Skeletal muscle tissue (tissue), 4 donors: ENCODE results near the gene DISP3. TPM values are rescaled to one million over a fixed set of nuclear protein-coding genes. Genes with fewer than 3 reads are reported as not detected.
A peak's percentile ranks its signal among the peaks of the same experiment; 100 is the strongest.

ENCODE experiments used
- H3K27ac ChIP-seq: one replicate; pipeline ENCODE4 v1.7.0; 2013; ENCODE audit warnings: mild to moderate bottlenecking, low read depth, low read length, inconsistent platforms
- H3K27me3 ChIP-seq, 3 donors: one replicate each; pipeline ENCODE4 v1.7.0; 2013; ENCODE audit warnings: low read length in 3 of 3; ENCODE audit not compliant: control insufficient read depth in 3 of 3, insufficient read depth in 3 of 3
- H3K36me3 ChIP-seq, 3 donors: one replicate each; pipeline ENCODE4 v1.7.0; 2013; ENCODE audit warnings: low read length in 3 of 3; ENCODE audit not compliant: control insufficient read depth in 3 of 3, insufficient read depth in 3 of 3
- H3K4me1 ChIP-seq, 3 donors: one replicate each; pipeline ENCODE4 v1.7.0; 2013; ENCODE audit warnings: low read length in 3 of 3, mild to moderate bottlenecking in 3 of 3; ENCODE audit not compliant: control insufficient read depth in 3 of 3, insufficient read depth in 3 of 3
- H3K4me3 ChIP-seq, 3 donors: one replicate each; pipeline ENCODE4 v1.7.0; 2013; ENCODE audit warnings: low read length in 3 of 3
- H3K9ac ChIP-seq, 3 donors: one replicate each; pipeline ENCODE4 v1.7.0; 2013; ENCODE audit warnings: low read length in 3 of 3, mild to moderate bottlenecking in 3 of 3, moderate library complexity in 2 of 3, low read depth in 1 of 3
- H3K9me3 ChIP-seq, 3 donors: one replicate each; pipeline ENCODE4 v1.7.0; 2013; ENCODE audit warnings: low read length in 3 of 3; ENCODE audit not compliant: control insufficient read depth in 3 of 3
- total RNA-seq: library from RNA; depleted of rRNA; stranded (reverse); fragments of >200 nt; gene quantifications from one replicate; pipeline ENCODE4 v1.2.3, GENCODE V29; 2014
- donor health status: Osteomylitis.

The DISP3 gene, protein sequence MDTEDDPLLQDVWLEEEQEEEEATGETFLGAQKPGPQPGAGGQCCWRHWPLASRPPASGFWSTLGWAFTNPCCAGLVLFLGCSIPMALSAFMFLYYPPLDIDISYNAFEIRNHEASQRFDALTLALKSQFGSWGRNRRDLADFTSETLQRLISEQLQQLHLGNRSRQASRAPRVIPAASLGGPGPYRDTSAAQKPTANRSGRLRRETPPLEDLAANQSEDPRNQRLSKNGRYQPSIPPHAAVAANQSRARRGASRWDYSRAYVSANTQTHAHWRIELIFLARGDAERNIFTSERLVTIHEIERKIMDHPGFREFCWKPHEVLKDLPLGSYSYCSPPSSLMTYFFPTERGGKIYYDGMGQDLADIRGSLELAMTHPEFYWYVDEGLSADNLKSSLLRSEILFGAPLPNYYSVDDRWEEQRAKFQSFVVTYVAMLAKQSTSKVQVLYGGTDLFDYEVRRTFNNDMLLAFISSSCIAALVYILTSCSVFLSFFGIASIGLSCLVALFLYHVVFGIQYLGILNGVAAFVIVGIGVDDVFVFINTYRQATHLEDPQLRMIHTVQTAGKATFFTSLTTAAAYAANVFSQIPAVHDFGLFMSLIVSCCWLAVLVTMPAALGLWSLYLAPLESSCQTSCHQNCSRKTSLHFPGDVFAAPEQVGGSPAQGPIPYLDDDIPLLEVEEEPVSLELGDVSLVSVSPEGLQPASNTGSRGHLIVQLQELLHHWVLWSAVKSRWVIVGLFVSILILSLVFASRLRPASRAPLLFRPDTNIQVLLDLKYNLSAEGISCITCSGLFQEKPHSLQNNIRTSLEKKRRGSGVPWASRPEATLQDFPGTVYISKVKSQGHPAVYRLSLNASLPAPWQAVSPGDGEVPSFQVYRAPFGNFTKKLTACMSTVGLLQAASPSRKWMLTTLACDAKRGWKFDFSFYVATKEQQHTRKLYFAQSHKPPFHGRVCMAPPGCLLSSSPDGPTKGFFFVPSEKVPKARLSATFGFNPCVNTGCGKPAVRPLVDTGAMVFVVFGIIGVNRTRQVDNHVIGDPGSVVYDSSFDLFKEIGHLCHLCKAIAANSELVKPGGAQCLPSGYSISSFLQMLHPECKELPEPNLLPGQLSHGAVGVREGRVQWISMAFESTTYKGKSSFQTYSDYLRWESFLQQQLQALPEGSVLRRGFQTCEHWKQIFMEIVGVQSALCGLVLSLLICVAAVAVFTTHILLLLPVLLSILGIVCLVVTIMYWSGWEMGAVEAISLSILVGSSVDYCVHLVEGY (N-terminal part only)
- not detected for total RNA-seq

- Histone ChIP-seq H3K27me3 (peaks cover 66 to 83% (median 83%) of the 10 kb centered on the region in 3 donors), H3K9ac (peak within 1 kb of the TSS in 2 of 3 donors; percentile 32 to 33), H3K4me1 (peaks cover 0 to 11% (median 10%) of the 10 kb centered on the region in 3 donors), H3K4me3 (peak within 1 kb of the TSS; percentile 30 to 66 (median 51)), H3K9me3 (no peaks in the 10 kb centered on the region), H3K27ac (no peak within 1 kb of the TSS), H3K36me3 (no peaks in the 10 kb centered on the region)
Measured at GRCh38 chr1:11478571-11479374, at the start of gene DISP3. Gene DISP3 (plus strand): TSS chr1:11479155. CDS start chr1:11500993, 21,838 bp downstream.

- no peak overlapping the region for H3K4me3 ChIP-seq
- no peaks in the 10 kb centered on the region for H3K4me1 ChIP-seq
Measured at GRCh38 chr1:11429226-11429625, 49.7 kb upstream of the DISP3 start.

DNA sequence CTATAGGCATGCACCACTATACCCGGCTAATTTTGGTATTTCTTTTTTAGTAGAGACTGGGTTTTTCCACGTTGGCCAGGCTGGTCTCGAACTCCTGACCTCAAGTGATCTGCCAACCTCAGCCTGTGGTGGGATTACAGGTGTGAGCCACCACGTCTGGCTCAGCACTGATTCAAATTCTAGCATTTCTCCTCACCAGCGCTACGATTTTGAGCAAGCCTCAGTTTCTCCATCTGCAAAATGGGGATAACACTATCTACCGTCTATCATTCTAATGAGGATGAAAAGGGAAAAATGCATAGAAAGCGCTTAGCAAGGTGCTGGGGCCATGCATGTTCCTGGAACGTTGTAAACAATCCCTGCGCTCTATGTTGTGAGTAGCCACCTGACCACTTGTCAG is 49.0 kb upstream of the DISP3 start:
- Histone ChIP-seq H3K9ac (no peak overlapping the region), H3K4me3 (no peak overlapping the region), H3K9me3 (no peaks in the 10 kb centered on the region), H3K27ac (no peak overlapping the region), H3K36me3 (no peaks in the 10 kb centered on the region), H3K27me3 (peaks cover 8 to 27% (median 17%) of the 10 kb centered on the region in 3 donors), H3K4me1 (no peaks in the 10 kb centered on the region)

More at GRCh38 chr1:11429226-11429625, 49.7 kb upstream of the DISP3 start:
- Histone ChIP-seq H3K27me3 (peaks cover 7 to 20% (median 17%) of the 10 kb centered on the region in 3 donors), H3K9ac (no peak overlapping the region), H3K36me3 (no peaks in the 10 kb centered on the region), H3K27ac (no peak overlapping the region), H3K9me3 (no peaks in the 10 kb centered on the region)

DNA sequence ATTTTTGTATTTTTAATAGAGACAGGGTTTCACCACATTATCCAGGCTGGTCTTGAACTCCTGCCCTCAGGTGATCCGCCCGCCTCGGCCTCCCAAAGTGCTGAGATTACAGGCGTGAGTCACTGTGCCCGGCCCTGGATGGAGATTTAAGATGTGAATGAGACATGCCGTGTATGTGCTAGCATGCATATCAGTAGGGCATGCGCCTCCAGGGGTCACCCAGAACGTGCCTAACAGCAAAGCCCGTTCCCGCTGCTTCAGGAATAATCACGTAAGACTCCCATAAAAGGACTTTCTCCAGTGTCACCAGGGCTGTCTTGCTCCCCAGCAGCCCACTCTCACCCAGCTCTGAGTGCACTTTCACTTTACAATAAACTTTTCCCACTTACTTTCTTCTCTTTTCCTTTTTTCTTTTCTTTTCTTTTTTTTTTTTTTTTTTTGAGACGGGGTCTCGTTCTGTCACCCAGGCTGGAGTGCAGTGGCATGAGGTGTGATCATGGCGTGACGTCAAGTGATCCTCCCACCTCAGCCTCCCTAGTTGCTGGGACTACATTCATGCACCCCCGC is 46.9 kb upstream of the DISP3 start:
- no peaks in the 10 kb centered on the region for H3K4me1 ChIP-seq
- peaks cover 8 to 40% (median 17%) of the 10 kb centered on the region in 3 donors for H3K27me3 ChIP-seq
- H3K9me3 ChIP-seq = no peaks in the 10 kb centered on the region
- no peak overlapping the region for H3K9ac ChIP-seq
- H3K36me3 ChIP-seq = no peaks in the 10 kb centered on the region
- no peak overlapping the region for H3K4me3 ChIP-seq
- no peak overlapping the region for H3K27ac ChIP-seq

DNA sequence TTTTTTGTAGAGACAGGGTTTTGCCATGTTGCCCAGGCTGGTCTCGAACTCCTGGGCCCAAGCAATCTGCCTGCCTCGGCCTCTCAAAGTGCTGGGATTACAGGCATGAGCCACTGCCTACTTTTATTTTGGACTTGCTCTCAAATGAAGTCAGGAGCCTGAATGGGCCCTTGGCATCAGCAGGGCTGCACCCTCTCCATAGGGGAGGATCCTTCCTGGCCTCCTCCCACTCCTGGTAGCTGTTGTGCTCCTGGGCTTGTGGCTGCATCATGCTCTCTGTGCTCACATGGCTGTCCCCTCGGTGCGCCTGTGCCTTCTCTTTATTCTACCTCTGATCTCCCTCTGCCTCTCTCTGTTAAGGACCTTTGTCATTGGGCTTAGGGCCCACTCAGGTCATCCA is 46.4 kb upstream of the DISP3 start:
- peaks cover 8 to 40% (median 17%) of the 10 kb centered on the region in 3 donors for H3K27me3 ChIP-seq

GRCh38 chr1:11434501-11434900 is 44.5 kb upstream of the DISP3 start:
- Histone ChIP-seq H3K36me3 (no peaks in the 10 kb centered on the region), H3K9me3 (no peaks in the 10 kb centered on the region), H3K27me3 (peaks cover 15 to 53% (median 28%) of the 10 kb centered on the region in 3 donors), H3K27ac (no peak overlapping the region), H3K4me3 (no peak overlapping the region), H3K4me1 (no peaks in the 10 kb centered on the region), H3K9ac (no peak overlapping the region)

More for the DNA sequence above, 46.4 kb upstream of the DISP3 start:
- H3K9ac ChIP-seq = no peak overlapping the region
- H3K36me3 ChIP-seq = no peaks in the 10 kb centered on the region
- H3K4me3 ChIP-seq = no peak overlapping the region
- no peak overlapping the region for H3K27ac ChIP-seq
- no peaks in the 10 kb centered on the region for H3K9me3 ChIP-seq
- no peaks in the 10 kb centered on the region for H3K4me1 ChIP-seq

DNA sequence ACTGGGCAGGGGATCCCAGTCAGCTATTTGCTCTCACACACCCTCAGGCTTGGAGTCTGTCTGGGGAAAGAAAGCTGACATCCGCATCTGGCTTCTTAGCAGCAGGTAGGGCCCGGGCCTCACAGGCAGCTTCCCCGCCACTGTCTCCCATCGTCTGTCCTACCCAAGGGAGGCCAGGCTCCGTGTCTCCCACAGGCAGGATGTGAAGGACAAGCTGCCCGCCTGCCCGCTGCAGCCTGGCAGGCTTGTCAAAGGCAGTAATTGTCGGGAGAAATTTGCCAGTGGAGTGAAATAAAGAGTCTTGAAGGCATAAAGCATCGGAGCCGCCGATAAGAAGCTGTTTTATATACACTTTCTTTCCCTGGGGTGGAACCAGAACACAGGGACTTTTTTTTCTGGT is 44.0 kb upstream of the DISP3 start:
- Histone ChIP-seq H3K9me3 (no peaks in the 10 kb centered on the region), H3K27me3 (peaks cover 19 to 57% (median 32%) of the 10 kb centered on the region in 3 donors), H3K9ac (no peak overlapping the region), H3K36me3 (no peaks in the 10 kb centered on the region), H3K27ac (no peak overlapping the region), H3K4me1 (no peaks in the 10 kb centered on the region), H3K4me3 (no peak overlapping the region)

- H3K9me3 ChIP-seq = no peaks in the 10 kb centered on the region
- no peak overlapping the region for H3K9ac ChIP-seq
- H3K36me3 ChIP-seq = no peaks in the 10 kb centered on the region
- peaks cover 31 to 77% (median 43%) of the 10 kb centered on the region in 3 donors for H3K27me3 ChIP-seq
- H3K4me3 ChIP-seq = no peak overlapping the region
- no peaks in the 10 kb centered on the region for H3K4me1 ChIP-seq
- no peak overlapping the region for H3K27ac ChIP-seq
Measured at GRCh38 chr1:11438996-11439395, 40.0 kb upstream of the DISP3 start.
